Activated CD8-positive, alpha-beta T cell treated with anti-CD3 and anti-CD28 coated beads, Interleukin-2, amount 10 ng/mL, durations not matched to agents 7 days and 5 days (primary cell): ENCODE results near the gene TMEM126A. TPM values are rescaled to one million over a fixed set of nuclear protein-coding genes. Genes with fewer than 3 reads are reported as not detected.

Experiments
- ATAC-seq: fragments of 150-1000 bp; cut with Tn5 transposase; one replicate; pipeline ENCODE4 v1.10.0; 2021; ENCODE audit warnings: moderate library complexity
- CTCF ChIA-PET: fragments of 350-600 bp; sonication (Branson Sonifier 250); formaldehyde crosslinking; loops from one replicate; lab custom pipeline; 2021; ENCODE audit warnings: antibody characterized with exemption; lab: Charles Lee
- POLR2A ChIA-PET: fragments of 350-600 bp; sonication (Branson Sonifier 250); formaldehyde crosslinking; loops from one replicate; lab custom pipeline; 2021; ENCODE audit warnings: antibody characterized with exemption; lab: Charles Lee
- DNase-seq: peaks from one replicate; pipeline ENCODE4 v3.0.0-alpha.2; 2020
- H3K27ac Mint-ChIP-seq: one replicate; pipeline ENCODE4 v1.8.0; 2021; ENCODE audit warnings: mild to moderate bottlenecking, mixed read lengths
- H3K27me3 Mint-ChIP-seq: one replicate; pipeline ENCODE4 v1.8.0; 2021; ENCODE audit warnings: low read depth, mixed read lengths
- H3K36me3 Mint-ChIP-seq: one replicate; pipeline ENCODE4 v1.8.0; 2021; ENCODE audit warnings: low read depth, mixed read lengths
- H3K4me1 Mint-ChIP-seq: one replicate; pipeline ENCODE4 v1.8.0; 2021; ENCODE audit warnings: low read depth, mixed read lengths
- H3K4me3 Mint-ChIP-seq: one replicate; pipeline ENCODE4 v1.8.0; 2021; ENCODE audit warnings: mild to moderate bottlenecking, mixed read lengths
- H3K9me3 Mint-ChIP-seq: one replicate; pipeline ENCODE4 v1.8.0; 2022; ENCODE audit warnings: mixed read lengths; ENCODE audit not compliant: insufficient read depth
- total RNA-seq, 2 experiments: library from RNA; stranded (reverse); gene quantifications; one replicate each; pipeline ENCODE4 v1.2.3, GENCODE V29; 2021

TMEM126A gene
- total RNA-seq, 2 experiments from 2014 or later: 33.7 to 39.8 TPM

DNA sequence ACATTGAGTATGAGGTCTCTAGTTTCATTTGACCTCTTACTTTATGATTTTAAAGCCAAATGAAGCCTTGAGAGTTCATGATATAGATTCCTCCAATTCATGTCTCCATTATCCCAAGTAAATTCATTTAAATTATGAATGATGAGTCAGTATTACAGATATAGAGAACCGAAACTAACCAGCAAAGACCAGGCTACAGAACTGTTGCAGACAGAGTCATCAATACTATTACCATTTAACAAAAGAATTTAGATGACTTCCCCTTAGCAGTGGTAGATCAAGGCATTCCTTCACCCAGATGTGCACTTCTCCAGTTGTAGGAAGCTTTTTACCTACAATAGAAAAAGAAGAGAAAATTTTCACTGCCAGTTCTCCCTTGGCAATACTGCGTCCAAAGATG is 50.0 kb downstream of the TMEM126A start:
- H3K27ac Mint-ChIP-seq: no peak overlapping the region
- no peaks in the 10 kb centered on the region for H3K9me3 Mint-ChIP-seq
- ChIA-PET CTCF (interaction anchor here (0.9 to 2.9 kb wide), 7 partner anchors 12 to 157 kb away, joined by 3 to 11 read pairs (median 4); partner anchors contain the start of genes CCDC83 and CCDC89), POLR2A (interaction anchor here (0.8 kb wide), 2 partner anchors 15 to 33 kb away, joined by 3 to 4 read pairs; partner anchors contain the start of gene CREBZF)
- peaks cover 49% of the 10 kb centered on the region for H3K4me1 Mint-ChIP-seq
- DNase-seq: no peak
- no peak overlapping the region for H3K4me3 Mint-ChIP-seq
- ATAC-seq: no peak
- H3K27me3 Mint-ChIP-seq: no peaks in the 10 kb centered on the region
- H3K36me3 Mint-ChIP-seq: peaks cover 49% of the 10 kb centered on the region

DNA sequence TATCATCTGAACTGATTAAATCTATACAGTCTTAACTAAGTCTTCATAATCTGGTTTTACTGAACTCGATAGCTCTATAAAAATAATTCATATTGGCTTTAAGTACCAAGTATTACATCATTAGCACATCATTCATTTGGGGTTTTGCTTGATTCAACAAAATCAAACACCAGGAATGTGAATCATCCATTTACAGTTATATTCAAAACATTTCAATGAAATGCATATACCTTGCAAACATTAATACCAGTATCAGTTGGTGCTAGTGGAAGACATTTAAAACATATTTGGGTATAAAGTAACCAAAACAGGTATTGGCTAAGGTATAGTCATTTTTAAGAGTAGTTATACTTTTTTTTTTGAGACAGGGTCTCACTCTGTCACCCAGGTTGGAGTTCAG is 50.4 kb downstream of the TMEM126A start:
- ChIA-PET POLR2A (no interaction called here), CTCF (interaction anchor here (0.9 to 2.9 kb wide), 8 partner anchors 12 to 910 kb away, joined by 3 to 11 read pairs (median 4); partner anchors contain the start of genes CCDC83 and CCDC89)
- Mint-ChIP-seq H3K27me3 (no peaks in the 10 kb centered on the region), H3K36me3 (peaks cover 47% of the 10 kb centered on the region), H3K4me3 (no peak overlapping the region), H3K27ac (no peak overlapping the region), H3K4me1 (peaks cover 49% of the 10 kb centered on the region), H3K9me3 (no peaks in the 10 kb centered on the region)
- DNase-seq: no peak
- ATAC-seq: no peak

DNA sequence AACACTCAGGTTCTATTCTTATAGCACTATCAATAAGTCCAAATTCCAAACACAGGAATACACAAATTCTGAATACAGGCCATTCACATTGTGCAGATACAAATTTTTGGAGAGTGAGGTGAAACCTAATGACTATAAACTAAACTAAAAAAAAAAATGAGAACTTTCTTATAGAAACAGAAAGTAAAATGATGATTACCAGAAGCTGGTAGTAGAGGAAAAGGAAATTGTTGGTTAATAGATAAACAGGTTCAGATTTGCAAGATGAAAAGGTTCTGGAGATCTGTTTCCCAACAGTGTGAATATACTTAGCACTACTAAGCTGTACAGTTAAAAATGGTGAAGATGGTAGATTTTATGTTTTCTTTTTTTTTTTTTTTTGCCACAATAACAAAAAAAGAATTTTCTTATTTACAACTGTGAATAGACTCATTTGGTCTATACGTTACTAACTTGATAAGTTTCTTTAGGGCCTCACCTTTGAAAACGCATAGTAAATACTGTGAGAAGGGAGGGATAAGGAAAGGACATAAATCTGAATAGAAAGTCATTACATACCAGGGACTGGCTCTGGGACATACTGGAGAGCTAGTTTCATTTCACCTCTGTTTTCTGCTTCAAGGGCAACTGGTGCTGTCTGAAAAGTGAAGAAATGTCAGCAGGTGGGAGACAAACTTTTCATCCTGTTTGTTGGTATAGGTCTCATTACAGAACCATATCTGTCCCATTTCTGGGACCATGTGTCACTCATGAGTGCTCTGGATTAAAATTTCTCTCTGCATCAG is 52.4 kb downstream of the TMEM126A start:
- ChIA-PET POLR2A (interaction anchor here (0.9 to 1.3 kb wide), 2 partner anchors 35 to 37 kb away, joined by 4 read pairs; partner anchors contain the start of gene CREBZF), CTCF (interaction anchor here (0.6 to 2.9 kb wide), 11 partner anchors 9 to 155 kb away, joined by 3 to 10 read pairs (median 5); partner anchors contain the start of gene CCDC83)
- H3K27me3 Mint-ChIP-seq: no peaks in the 10 kb centered on the region
- H3K36me3 Mint-ChIP-seq: peaks cover 52% of the 10 kb centered on the region
- peaks cover 42% of the 10 kb centered on the region for H3K4me1 Mint-ChIP-seq
- peak; percentile 84 for ATAC-seq
- H3K27ac Mint-ChIP-seq: peak overlapping the region; percentile 31
- DNase-seq: no peak
- no peaks in the 10 kb centered on the region for H3K9me3 Mint-ChIP-seq
- H3K4me3 Mint-ChIP-seq: peak overlapping the region; percentile 1

DNA sequence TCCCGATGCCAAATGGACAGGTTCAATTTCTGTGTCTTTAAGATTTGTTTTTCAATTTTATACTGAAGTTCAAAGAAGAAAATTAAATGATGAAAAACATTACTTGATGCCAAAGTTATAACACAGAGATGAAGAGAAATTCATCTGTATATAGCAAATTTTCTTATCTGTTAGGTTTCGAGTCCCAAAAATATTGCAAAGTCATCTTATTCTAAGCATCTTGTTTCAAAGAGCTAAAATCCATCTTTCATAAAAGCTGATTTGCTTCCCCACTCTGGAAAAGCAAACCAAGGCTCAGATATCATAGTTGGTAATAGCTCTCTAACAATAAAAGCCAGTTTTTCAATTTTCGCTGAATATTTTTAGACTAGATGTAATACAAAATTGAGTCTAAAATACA is 57.2 kb downstream of the TMEM126A start:
- ChIA-PET POLR2A (no interaction called here), CTCF (interaction anchor here (1.2 kb wide), 1 partner anchor 13 kb away, joined by 6 read pairs; no protein-coding TSS in a partner anchor)
- ATAC-seq (no peak), DNase-seq (no peak)
- Mint-ChIP-seq H3K9me3 (no peaks in the 10 kb centered on the region), H3K27me3 (no peaks in the 10 kb centered on the region), H3K27ac (no peak overlapping the region), H3K36me3 (peaks cover 24% of the 10 kb centered on the region), H3K4me1 (peaks cover 11% of the 10 kb centered on the region), H3K4me3 (no peak overlapping the region)

DNA sequence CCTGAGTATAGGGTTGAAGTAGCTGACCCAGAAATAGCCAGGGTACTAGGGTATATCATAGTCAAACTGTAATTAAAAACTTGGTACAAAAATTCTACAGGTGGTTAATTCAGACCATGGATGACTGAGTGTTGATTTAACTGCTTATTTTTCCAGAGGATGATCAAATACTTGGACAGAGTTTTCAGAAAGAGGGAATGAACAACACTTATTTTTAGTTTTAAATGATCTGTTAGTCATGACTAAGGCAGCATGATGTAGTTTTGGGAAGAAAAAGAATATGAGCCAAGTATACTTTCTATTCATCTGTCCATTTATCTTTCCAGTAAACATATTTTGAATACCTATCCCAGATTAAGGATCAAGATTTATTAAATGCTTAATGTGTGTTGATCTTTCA is 58.0 kb downstream of the TMEM126A start:
- POLR2A ChIA-PET: no interaction called here
- CTCF ChIA-PET: no interaction called here
- Mint-ChIP-seq H3K4me3 (no peak overlapping the region), H3K4me1 (peaks cover 3% of the 10 kb centered on the region), H3K9me3 (no peaks in the 10 kb centered on the region), H3K36me3 (peaks cover 19% of the 10 kb centered on the region), H3K27me3 (no peaks in the 10 kb centered on the region), H3K27ac (no peak overlapping the region)
- DNase-seq (no peak), ATAC-seq (no peak)

Other genes with a start within 250 kb of the TMEM126A start
- gene DLG2, start 20.6 kb upstream of the TMEM126A start, total RNA-seq: 1 to 10 TPM; 1.3 to 1.6 TPM
- gene TMEM126B, start 19.4 kb upstream of the TMEM126A start, total RNA-seq: 10 to 100 TPM; 51.4 to 57.8 TPM
- gene CREBZF, start 17.2 kb downstream of the TMEM126A start, total RNA-seq: 10 to 100 TPM; 51.4 to 54.8 TPM
- under 1 TPM; 0.23 to 0.63 TPM for gene CCDC89, start 38.2 kb downstream of the TMEM126A start, total RNA-seq
- 10 to 100 TPM; 29.3 to 31.2 TPM for gene SYTL2, start 163.2 kb downstream of the TMEM126A start, total RNA-seq
- gene CCDC83, start 207.4 kb downstream of the TMEM126A start, total RNA-seq: not detected